T-helper 2 cell treated with Interferon-gamma antibody and Interleukin-4, amounts not matched to agents 100 ng/mL and 5 ng/mL, for 36 hours (primary cell): ENCODE measurements around the gene PCYT2. TPM values are rescaled to one million over a fixed set of nuclear protein-coding genes. Genes with fewer than 3 reads are reported as not detected.

Source experiments
- intact Hi-C: fragments of 100-400 bp; cut with micrococcal nuclease; formaldehyde crosslinking; loops from one replicate; pipeline ENCODE4 v1.15.1; 2023
- total RNA-seq: library from RNA; stranded (reverse); gene quantifications from 2 replicates; pipeline ENCODE4 v1.2.3, GENCODE V29; 2022

PCYT2 gene
- total RNA-seq, 1 donor from 2014 or later = 39.1 TPM

- intact Hi-C loops = loop anchor here (1.0 to 5.0 kb wide), 7 partner anchors 10 to 349 kb away; partner anchors contain the start of genes ACTG1, ALYREF, ANAPC11 and ARHGDIA
Observed at GRCh38 chr17:81860756-81861568, 50.2 kb downstream of the PCYT2 start.

GRCh38 chr17:81859906-81860755, 51.1 kb downstream of the PCYT2 start, which contains the start of gene P4HB:
Gene P4HB, minus strand, starts transcription at chr17:81860535. Its CDS starts 64 bp downstream, at chr17:81860471.
- intact Hi-C loops = loop anchor here (1.0 to 5.0 kb wide), 6 partner anchors 27 to 348 kb away; partner anchors contain the start of genes ACTG1, ALYREF, ANAPC11 and MAFG

- intact Hi-C loops = no loop called here
Observed at GRCh38 chr17:81858967-81859905, 52.0 kb downstream of the PCYT2 start.

- intact Hi-C loops = no loop called here
Observed at GRCh38 chr17:81858170-81858966, 52.8 kb downstream of the PCYT2 start.

GRCh38 chr17:81854974-81855774, 56.0 kb downstream of the PCYT2 start:
- intact Hi-C loops = no loop called here

- intact Hi-C loops = no loop called here
Observed at GRCh38 chr17:81852237-81852636, 59.0 kb downstream of the PCYT2 start.

GRCh38 chr17:81851423-81851822, 59.8 kb downstream of the PCYT2 start:
- intact Hi-C loops = no loop called here

Other genes with a start within 250 kb of the PCYT2 start
- 40.7 and 42.5 TPM in 2 replicates for gene OXLD1, start 244.8 kb downstream of the PCYT2 start, total RNA-seq
- gene CCDC137, start 244.7 kb downstream of the PCYT2 start, total RNA-seq = 39.2 and 43.7 TPM in 2 replicates
- gene ARL16, start 227.6 kb downstream of the PCYT2 start, total RNA-seq = 28.9 and 31.6 TPM in 2 replicates
- gene HGS, start 227.4 kb downstream of the PCYT2 start, total RNA-seq = 117 and 118 TPM in 2 replicates
- gene MRPL12, start 208.0 kb downstream of the PCYT2 start, total RNA-seq = 98.1 and 102 TPM in 2 replicates
- gene SLC25A10, start 199.1 kb downstream of the PCYT2 start, total RNA-seq = 33.5 and 36.6 TPM in 2 replicates
- gene GCGR, start 107.2 kb downstream of the PCYT2 start, total RNA-seq = 0.07 TPM in 1 of 2 replicates, not detected in the other
- 36.5 and 37.3 TPM in 2 replicates for gene MCRIP1, start 78.1 kb downstream of the PCYT2 start, total RNA-seq
- gene PPP1R27, start 76.3 kb downstream of the PCYT2 start, total RNA-seq = not detected in 2 replicates
- gene P4HB, start 50.9 kb downstream of the PCYT2 start, total RNA-seq = 589 and 618 TPM in 2 replicates
- gene ARHGDIA, start 40.1 kb downstream of the PCYT2 start, total RNA-seq = 703 and 716 TPM in 2 replicates
- 218 and 230 TPM in 2 replicates for gene ALYREF, start 19.8 kb downstream of the PCYT2 start, total RNA-seq
- 91.4 and 104 TPM in 2 replicates for gene ANAPC11, start 19.7 kb downstream of the PCYT2 start, total RNA-seq
- gene NPB, start 9.2 kb downstream of the PCYT2 start, total RNA-seq = 0.11 and 0.48 TPM in 2 replicates
- 57.2 and 58.6 TPM in 2 replicates for gene SIRT7, start 6.8 kb upstream of the PCYT2 start, total RNA-seq
- gene MAFG, start 16.3 kb upstream of the PCYT2 start, total RNA-seq = 23.3 and 23.6 TPM in 2 replicates
- gene PYCR1, start 25.9 kb upstream of the PCYT2 start, total RNA-seq = 35.6 TPM in 2 replicates
- gene MYADML2, start 35.8 kb upstream of the PCYT2 start, total RNA-seq = not detected in 2 replicates
- gene NOTUM, start 49.8 kb upstream of the PCYT2 start, total RNA-seq = 0.11 and 0.48 TPM in 2 replicates
- 34.4 and 35.5 TPM in 2 replicates for gene ASPSCR1, start 66.2 kb upstream of the PCYT2 start, total RNA-seq
- 82.9 and 87.9 TPM in 2 replicates for gene CENPX, start 111.5 kb upstream of the PCYT2 start, total RNA-seq
- 46.0 and 46.6 TPM in 2 replicates for gene LRRC45, start 111.9 kb upstream of the PCYT2 start, total RNA-seq
- gene RAC3, start 120.3 kb upstream of the PCYT2 start, total RNA-seq = 10.0 and 12.3 TPM in 2 replicates
- gene DCXR, start 126.3 kb upstream of the PCYT2 start, total RNA-seq = 118 and 124 TPM in 2 replicates
- gene RFNG, start 140.4 kb upstream of the PCYT2 start, total RNA-seq = 20.8 and 20.9 TPM in 2 replicates
- 86.4 and 87.5 TPM in 2 replicates for gene GPS1, start 140.5 kb upstream of the PCYT2 start, total RNA-seq
- 113 and 129 TPM in 2 replicates for gene DUS1L, start 154.4 kb upstream of the PCYT2 start, total RNA-seq
- gene FASN, start 186.8 kb upstream of the PCYT2 start, total RNA-seq = 175 and 181 TPM in 2 replicates